GM18867 (cell line): ENCODE data around the gene TNFSF10.

Experiments
- ATAC-seq: cut with Tn5 transposase; IDR thresholded peaks from one replicate; pipeline ENCODE4 v1.9.1; 2021; ENCODE audit warnings: mild to moderate bottlenecking, moderate library complexity; ENCODE audit not compliant: unreplicated experiment

Gene TNFSF10

GRCh38 chr3:172461530-172462138 is 61.6 kb downstream of the TNFSF10 start:
- no peak for ATAC-seq

- no peak for ATAC-seq
Measured at GRCh38 chr3:172456404-172456803, 66.8 kb downstream of the TNFSF10 start.
